Peyer's patch (tissue), 4 donors: ENCODE results near the gene LYPD8. TPM values are rescaled to one million over a fixed set of nuclear protein-coding genes. Genes with fewer than 3 reads are reported as not detected.
"Not testable (repeated sequence)": the region's sequence is repeated elsewhere in the genome, so short reads cannot be mapped to it uniquely, and the experiment has no call there.

Experiments
- DNase-seq, 3 donors: peaks; one replicate each; pipeline ENCODE4 v3.0.0-alpha.2; 2017 to 2019
- H3K27ac ChIP-seq, 4 donors: fragments of 200-600 bp; sonication (generic); one replicate each; pipeline ENCODE4 v1.5.1; 2016 to 2019
- H3K27me3 ChIP-seq, 2 donors: fragments of 200-600 bp; sonication (generic); one replicate each; pipeline ENCODE4 v1.5.1; 2019
- H3K36me3 ChIP-seq, 3 donors: fragments of 200-600 bp; sonication (generic); one replicate each; pipeline ENCODE4 v1.5.1; 2016 to 2019
- H3K4me1 ChIP-seq, 4 donors: fragments of 200-600 bp; sonication (generic); one replicate each; pipeline ENCODE4 v1.5.1; 2016 to 2019
- H3K4me3 ChIP-seq, 4 donors: fragments of 200-600 bp; sonication (generic); 1 replicate in 3 of 4; 2 replicates in 1 of 4; pipeline ENCODE4 v1.5.1; 2016 to 2019; ENCODE audit warnings: mild to moderate bottlenecking in 1 of 4
- H3K9me3 ChIP-seq, 4 donors: fragments of 200-600 bp; sonication (generic); one replicate each; pipeline ENCODE4 v1.5.1; 2016 to 2019; ENCODE audit warnings: mild to moderate bottlenecking in 1 of 4
- CTCF ChIP-seq, 6 experiments: fragments of 450-650 bp in 4 of 6; fragments of 200-600 bp in 2 of 6; sonication (generic) in 1 of 6; IDR thresholded peaks; one replicate each; pipeline ENCODE4 v1.5.1; 2017 to 2019; ENCODE audit warnings: antibody characterized with exemption in 6 of 6, mild to moderate bottlenecking in 3 of 6, moderate library complexity in 1 of 6
- POLR2A ChIP-seq, 2 donors: fragments of 450-650 bp; IDR thresholded peaks; one replicate each; pipeline ENCODE4 v1.5.1; 2017; ENCODE audit warnings: antibody characterized with exemption in 2 of 2, mild to moderate bottlenecking in 2 of 2, moderate library complexity in 2 of 2
- total RNA-seq, 4 donors: library from RNA; depleted of rRNA; stranded (reverse); fragments of >200 nt; gene quantifications; one replicate each; pipeline ENCODE4 v1.1.0, GENCODE V29; 2016

The LYPD8 gene
- 10 to 100 TPM in 3 of 4 donors, not detected in 1; 28.5 to 53.8 (median 34.7) TPM for total RNA-seq

GRCh38 chr1:248755517-248755916, at the start of gene LYPD8:
TSS of gene LYPD8 (minus strand) at chr1:248755759. CDS start at chr1:248751081, 4,678 bp downstream.
- Histone ChIP-seq H3K4me3 (peak within 1 kb of the TSS in 1 of 4 donors; percentile 4), H3K27me3 (no peaks in the 10 kb centered on the region), H3K4me1 (peaks cover 0 to 20% (median 6%) of the 10 kb centered on the region in 4 donors), H3K27ac (peak within 1 kb of the TSS in 2 of 4 donors; percentile 66 to 89), H3K36me3 (no peaks in the 10 kb centered on the region), H3K9me3 (no peaks in the 10 kb centered on the region)
- TF ChIP-seq CTCF (IDR thresholded peaks at IDR 0.05) (no peak), POLR2A (IDR thresholded peaks at IDR 0.05) (no peak)
- no peak for DNase-seq

GRCh38 chr1:248804771-248805681, 49.5 kb upstream of the LYPD8 start:
- Histone ChIP-seq H3K4me3 (peak overlapping the region in 2 of 4 donors; percentile 28 to 36), H3K9me3 (no peaks in the 10 kb centered on the region), H3K36me3 (no peaks in the 10 kb centered on the region), H3K27ac (peak overlapping the region; percentile 72 to 89 (median 74)), H3K4me1 (peaks cover 12 to 30% (median 20%) of the 10 kb centered on the region in 4 donors), H3K27me3 (no peaks in the 10 kb centered on the region)
- peak; percentile 58 to 82 (median 78) for DNase-seq
- peak in 2 of 6 experiments; percentile 20 to 32 for TF ChIP-seq CTCF (IDR thresholded peaks at IDR 0.05)
- peak in 1 of 2 donors; percentile 30 for TF ChIP-seq POLR2A (IDR thresholded peaks at IDR 0.05)

- H3K27ac ChIP-seq, result peak overlapping the region in 1 of 4 donors; percentile 75
Measured at GRCh38 chr1:248803501-248803900, 47.9 kb upstream of the LYPD8 start.

GRCh38 chr1:248802454-248802853, 46.9 kb upstream of the LYPD8 start:
- no peak overlapping the region for H3K4me3 ChIP-seq
- TF ChIP-seq CTCF (IDR thresholded peaks at IDR 0.05) (peak in 2 of 6 experiments; percentile 12 to 19), POLR2A (IDR thresholded peaks at IDR 0.05) (peak; percentile 24 to 59)
- peak in 2 of 3 donors; percentile 78 to 89 for DNase-seq

More at GRCh38 chr1:248803501-248803900, 47.9 kb upstream of the LYPD8 start:
- H3K4me3 ChIP-seq, H3K27me3 ChIP-seq, H3K36me3 ChIP-seq, H3K9me3 ChIP-seq: not testable (repeated sequence)
- peak in 1 of 3 donors; percentile 13 for DNase-seq
- H3K4me1 ChIP-seq, result peaks cover 12 to 30% (median 20%) of the 10 kb centered on the region in 4 donors

GRCh38 chr1:248800459-248800858, 44.9 kb upstream of the LYPD8 start:
- H3K36me3 ChIP-seq, result no peaks in the 10 kb centered on the region
- peaks cover 6 to 14% (median 7%) of the 10 kb centered on the region in 4 donors for H3K4me1 ChIP-seq
- H3K9me3 ChIP-seq, result no peaks in the 10 kb centered on the region
- H3K4me3 ChIP-seq, result no peak overlapping the region
- no peaks in the 10 kb centered on the region for H3K27me3 ChIP-seq
- DNase-seq, result no peak
- no peak overlapping the region for H3K27ac ChIP-seq
- TF ChIP-seq CTCF (IDR thresholded peaks at IDR 0.05), result no peak

More at GRCh38 chr1:248802454-248802853, 46.9 kb upstream of the LYPD8 start:
- H3K4me1 ChIP-seq, result peaks cover 12 to 30% (median 20%) of the 10 kb centered on the region in 4 donors
- H3K9me3 ChIP-seq, result no peaks in the 10 kb centered on the region
- no peaks in the 10 kb centered on the region for H3K27me3 ChIP-seq
- no peaks in the 10 kb centered on the region for H3K36me3 ChIP-seq
- H3K27ac ChIP-seq, result peak overlapping the region in 2 of 4 donors; percentile 56 to 88

- no peak overlapping the region for H3K27ac ChIP-seq
- no peaks in the 10 kb centered on the region for H3K27me3 ChIP-seq
- H3K36me3 ChIP-seq, result no peaks in the 10 kb centered on the region
- no peak overlapping the region for H3K4me3 ChIP-seq
- no peak for DNase-seq
- H3K4me1 ChIP-seq, result no peaks in the 10 kb centered on the region
- H3K9me3 ChIP-seq, result no peaks in the 10 kb centered on the region
- no peak for TF ChIP-seq POLR2A (IDR thresholded peaks at IDR 0.05)
Measured at GRCh38 chr1:248798791-248799190, 43.2 kb upstream of the LYPD8 start.

GRCh38 chr1:248794663-248795062, 39.1 kb upstream of the LYPD8 start:
- not testable (repeated sequence) for DNase-seq, H3K9me3 ChIP-seq, H3K4me3 ChIP-seq, H3K27me3 ChIP-seq, H3K27ac ChIP-seq, H3K36me3 ChIP-seq
- H3K4me1 ChIP-seq, result peaks cover 0 to 19% (median 1%) of the 10 kb centered on the region in 4 donors
